ENCODE results near the gene TAS1R2.
A peak's percentile ranks its signal among the peaks of the same experiment; 100 is the strongest.

The TAS1R2 gene

DNA sequence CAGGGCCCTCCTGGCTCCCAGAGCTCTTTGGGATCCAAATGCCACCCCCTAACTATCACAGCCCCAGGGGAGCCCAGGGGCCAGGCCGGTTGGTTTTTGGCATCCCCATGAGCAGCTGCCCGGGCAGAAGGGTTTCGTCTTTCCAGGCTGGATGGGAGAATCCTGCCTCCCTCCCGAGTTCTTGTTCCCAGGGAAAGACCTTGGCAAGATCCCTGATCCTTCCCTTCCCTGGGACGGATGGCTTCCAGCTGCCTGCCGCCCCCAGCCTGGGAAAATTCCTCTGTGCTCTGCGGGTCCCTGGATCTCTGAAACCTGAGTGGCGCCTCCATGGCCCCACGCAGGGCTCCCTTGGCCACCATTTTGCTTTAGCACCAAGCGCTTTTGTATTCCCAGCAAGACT, 55.6 kb downstream of the TAS1R2 start:
- Histone ChIP-seq H3K18ac (ENCODE audit: low read length) (no peak overlapping the region), H4K91ac (ENCODE audit: low read depth, low read length) (no peak overlapping the region), H3K4me1 (ENCODE audit: control insufficient read depth in 1 of 2, insufficient read depth in 2 of 2, low read length in 2 of 2) (peaks cover 0 to 7% of the 10 kb centered on the region in 2 experiments), H2BK120ac (ENCODE audit: insufficient read depth, low read length, poor library complexity) (no peak overlapping the region), H4K12ac (ENCODE audit: low read depth, low read length) (no peak overlapping the region), H2AK5ac (ENCODE audit: low read length) (no peak overlapping the region), H3K9ac (ENCODE audit: low read length) (no peak overlapping the region), H2BK12ac (ENCODE audit: low read length) (no peak overlapping the region), H3K27ac (ENCODE audit: low read depth, low read length) (no peak overlapping the region), H3K4me2 (ENCODE audit: low read length) (no peak overlapping the region), H3K14ac (ENCODE audit: low read length) (no peak overlapping the region), H3K4me3 (ENCODE audit: low read depth, low read length) (no peak overlapping the region), H3K79me2 (ENCODE audit: control insufficient read depth, insufficient read depth, low read length, poor library complexity) (no peaks in the 10 kb centered on the region), H3K36me3 (ENCODE audit: control insufficient read depth in 1 of 2, insufficient read depth in 2 of 2, low read length in 2 of 2) (no peaks in the 10 kb centered on the region), H3K27me3 (ENCODE audit: insufficient read depth, low read length) (no peaks in the 10 kb centered on the region), H3K23ac (ENCODE audit: low read length) (no peak overlapping the region), H4K8ac (ENCODE audit: low read depth, low read length) (no peak overlapping the region), H3K9me3 (ENCODE audit: insufficient read depth, low read depth, low read length) (no peaks in the 10 kb centered on the region), H3K79me1 (ENCODE audit: low read length) (no peaks in the 10 kb centered on the region), H3K4ac (ENCODE audit: low read depth, low read length) (no peak overlapping the region), H2AFZ (ENCODE audit: insufficient read depth, low read length, poor library complexity) (no peak overlapping the region), H2BK5ac (ENCODE audit: low read depth, low read length, poor library complexity) (no peak overlapping the region)
- DNase-seq = no peak
- WGBS (ENCODE audit: extremely low coverage, insufficient coverage, insufficient read length) = no CpG with 5 or more reads among the region's 10 CpGs

DNA sequence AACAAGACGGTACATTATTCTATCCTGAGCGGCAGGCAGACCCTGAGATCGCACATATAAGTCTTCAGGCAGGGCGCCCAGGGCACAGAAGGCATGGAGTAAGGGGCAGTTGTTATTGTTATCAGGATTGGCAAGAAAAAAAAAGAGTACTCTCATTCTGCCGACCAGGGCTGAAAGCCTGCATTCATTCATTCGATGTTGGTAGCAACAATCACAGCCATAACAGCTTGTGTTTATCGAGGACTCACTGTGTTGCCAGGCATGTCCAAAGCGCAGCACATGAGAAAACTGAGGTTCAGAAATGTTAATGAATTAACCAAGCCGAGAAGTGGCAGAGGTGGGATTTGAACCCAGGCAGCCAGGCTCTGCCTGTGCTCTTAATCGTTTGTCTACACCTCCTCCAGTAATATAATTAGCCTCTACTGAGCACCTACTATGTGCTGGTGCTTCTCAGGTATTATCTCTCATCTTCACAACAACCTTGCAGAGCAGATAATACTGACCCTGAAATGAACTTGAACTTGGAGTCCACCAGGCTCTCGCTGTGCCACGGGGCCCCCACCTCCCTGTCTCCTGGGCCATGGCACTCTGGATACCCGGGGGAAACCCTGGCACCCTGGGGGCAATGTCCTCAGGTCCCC, 56.2 kb downstream of the TAS1R2 start:
- Histone ChIP-seq H4K8ac (ENCODE audit: low read depth, low read length) (no peak overlapping the region), H3K27ac (ENCODE audit: low read depth, low read length) (no peak overlapping the region), H3K9me3 (ENCODE audit: insufficient read depth, low read depth, low read length) (no peaks in the 10 kb centered on the region), H3K4me3 (ENCODE audit: low read depth, low read length) (no peak overlapping the region), H3K36me3 (ENCODE audit: control insufficient read depth in 1 of 2, insufficient read depth in 2 of 2, low read length in 2 of 2) (no peaks in the 10 kb centered on the region), H4K91ac (ENCODE audit: low read depth, low read length) (no peak overlapping the region), H2BK5ac (ENCODE audit: low read depth, low read length, poor library complexity) (no peak overlapping the region), H3K4me2 (ENCODE audit: low read length) (no peak overlapping the region), H2AK5ac (ENCODE audit: low read length) (no peak overlapping the region), H3K23ac (ENCODE audit: low read length) (no peak overlapping the region), H3K4ac (ENCODE audit: low read depth, low read length) (no peak overlapping the region), H3K18ac (ENCODE audit: low read length) (no peak overlapping the region), H4K12ac (ENCODE audit: low read depth, low read length) (no peak overlapping the region), H2BK12ac (ENCODE audit: low read length) (no peak overlapping the region), H2BK120ac (ENCODE audit: insufficient read depth, low read length, poor library complexity) (no peak overlapping the region), H3K4me1 (ENCODE audit: control insufficient read depth in 1 of 2, insufficient read depth in 2 of 2, low read length in 2 of 2) (peaks cover 0 to 7% of the 10 kb centered on the region in 2 experiments), H2AFZ (ENCODE audit: insufficient read depth, low read length, poor library complexity) (no peak overlapping the region), H3K9ac (ENCODE audit: low read length) (no peak overlapping the region), H3K14ac (ENCODE audit: low read length) (no peak overlapping the region), H3K27me3 (ENCODE audit: insufficient read depth, low read length) (no peaks in the 10 kb centered on the region), H3K79me2 (ENCODE audit: control insufficient read depth, insufficient read depth, low read length, poor library complexity) (no peaks in the 10 kb centered on the region), H3K79me1 (ENCODE audit: low read length) (no peaks in the 10 kb centered on the region)
- no peak for DNase-seq
- WGBS (ENCODE audit: extremely low coverage, insufficient coverage, insufficient read length) = no CpG with 5 or more reads among the region's 13 CpGs

DNA sequence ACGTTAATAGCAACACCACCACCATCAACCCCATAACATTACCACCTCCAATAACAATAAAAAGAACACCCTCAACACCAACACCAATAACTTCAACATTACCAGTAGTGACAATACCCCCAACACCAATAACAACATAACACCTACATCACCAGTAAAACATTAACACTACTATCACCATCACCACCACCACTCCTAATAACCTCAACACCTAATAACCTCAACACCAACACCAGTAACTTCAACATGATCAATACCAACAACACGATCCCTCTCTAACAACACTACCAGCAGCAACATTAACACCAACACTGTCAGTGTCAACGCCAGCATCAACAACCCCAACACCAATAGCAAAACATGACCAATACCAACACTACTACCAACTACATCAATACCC, 57.2 kb downstream of the TAS1R2 start:
- Histone ChIP-seq H4K8ac (ENCODE audit: low read depth, low read length) (no peak overlapping the region), H4K12ac (ENCODE audit: low read depth, low read length) (no peak overlapping the region), H3K18ac (ENCODE audit: low read length) (no peak overlapping the region), H3K36me3 (ENCODE audit: control insufficient read depth in 1 of 2, insufficient read depth in 2 of 2, low read length in 2 of 2) (no peaks in the 10 kb centered on the region), H2AFZ (ENCODE audit: insufficient read depth, low read length, poor library complexity) (no peak overlapping the region), H3K4ac (ENCODE audit: low read depth, low read length) (no peak overlapping the region), H3K23ac (ENCODE audit: low read length) (no peak overlapping the region), H3K27me3 (ENCODE audit: insufficient read depth, low read length) (no peaks in the 10 kb centered on the region), H3K9ac (ENCODE audit: low read length) (no peak overlapping the region), H3K4me1 (ENCODE audit: control insufficient read depth in 1 of 2, insufficient read depth in 2 of 2, low read length in 2 of 2) (peaks cover 0 to 7% of the 10 kb centered on the region in 2 experiments), H3K27ac (ENCODE audit: low read depth, low read length) (no peak overlapping the region), H3K79me2 (ENCODE audit: control insufficient read depth, insufficient read depth, low read length, poor library complexity) (no peaks in the 10 kb centered on the region), H3K4me3 (ENCODE audit: low read depth, low read length) (no peak overlapping the region), H4K91ac (ENCODE audit: low read depth, low read length) (no peak overlapping the region), H2BK12ac (ENCODE audit: low read length) (no peak overlapping the region), H3K79me1 (ENCODE audit: low read length) (no peaks in the 10 kb centered on the region), H3K4me2 (ENCODE audit: low read length) (no peak overlapping the region), H2AK5ac (ENCODE audit: low read length) (no peak overlapping the region), H3K9me3 (ENCODE audit: insufficient read depth, low read depth, low read length) (no peaks in the 10 kb centered on the region), H3K14ac (ENCODE audit: low read length) (no peak overlapping the region), H2BK5ac (ENCODE audit: low read depth, low read length, poor library complexity) (no peak overlapping the region), H2BK120ac (ENCODE audit: insufficient read depth, low read length, poor library complexity) (no peak overlapping the region)
- DNase-seq = no peak
- 100% methylated on average over 1 of the region's 3 CpGs for WGBS (ENCODE audit: extremely low coverage, insufficient coverage, insufficient read length)

DNA sequence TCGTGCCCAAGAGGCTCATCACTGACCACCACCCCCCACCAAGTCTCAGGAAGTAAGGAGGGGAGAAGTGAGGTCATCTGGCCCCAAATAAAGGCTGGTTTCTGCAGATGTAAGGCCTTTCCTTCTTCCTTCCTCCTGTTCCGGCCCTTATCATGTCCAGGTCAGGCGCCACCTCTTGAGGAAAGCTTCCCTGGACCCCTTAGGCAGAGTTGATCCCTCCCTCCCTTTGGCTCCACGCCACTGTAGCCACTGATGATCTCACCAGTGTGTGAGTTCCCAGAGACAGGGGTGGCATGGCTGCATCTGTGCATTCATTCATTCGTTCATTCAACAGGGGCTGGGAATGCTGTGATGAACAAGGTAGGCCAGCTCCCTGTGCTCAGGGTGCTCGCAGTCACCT, 59.2 kb downstream of the TAS1R2 start:
- H3K9ac ChIP-seq (ENCODE audit: low read length) = no peak overlapping the region
- no peak overlapping the region for H3K18ac ChIP-seq (ENCODE audit: low read length)
- DNase-seq = no peak
- no peaks in the 10 kb centered on the region for H3K79me2 ChIP-seq (ENCODE audit: control insufficient read depth, insufficient read depth, low read length, poor library complexity)
- no peak overlapping the region for H3K4me3 ChIP-seq (ENCODE audit: low read depth, low read length)
- H3K36me3 ChIP-seq (ENCODE audit: control insufficient read depth in 1 of 2, insufficient read depth in 2 of 2, low read length in 2 of 2) = no peaks in the 10 kb centered on the region
- no peak overlapping the region for H3K14ac ChIP-seq (ENCODE audit: low read length)
- H2BK5ac ChIP-seq (ENCODE audit: low read depth, low read length, poor library complexity) = no peak overlapping the region
- WGBS (ENCODE audit: extremely low coverage, insufficient coverage, insufficient read length) = no CpG with 5 or more reads among the region's 6 CpGs
- no peak overlapping the region for H3K4ac ChIP-seq (ENCODE audit: low read depth, low read length)
- no peak overlapping the region for H2BK120ac ChIP-seq (ENCODE audit: insufficient read depth, low read length, poor library complexity)
- no peak overlapping the region for H4K8ac ChIP-seq (ENCODE audit: low read depth, low read length)
- H2BK12ac ChIP-seq (ENCODE audit: low read length) = no peak overlapping the region
- no peak overlapping the region for H3K27ac ChIP-seq (ENCODE audit: low read depth, low read length)
- H2AK5ac ChIP-seq (ENCODE audit: low read length) = no peak overlapping the region
- H2AFZ ChIP-seq (ENCODE audit: insufficient read depth, low read length, poor library complexity) = no peak overlapping the region
- no peaks in the 10 kb centered on the region for H3K79me1 ChIP-seq (ENCODE audit: low read length)
- no peaks in the 10 kb centered on the region for H3K9me3 ChIP-seq (ENCODE audit: insufficient read depth, low read depth, low read length)
- no peak overlapping the region for H3K4me2 ChIP-seq (ENCODE audit: low read length)
- no peak overlapping the region for H4K91ac ChIP-seq (ENCODE audit: low read depth, low read length)
- H3K23ac ChIP-seq (ENCODE audit: low read length) = peak overlapping the region; percentile 22
- no peak overlapping the region for H4K12ac ChIP-seq (ENCODE audit: low read depth, low read length)
- no peaks in the 10 kb centered on the region for H3K4me1 ChIP-seq (ENCODE audit: control insufficient read depth in 1 of 2, insufficient read depth in 2 of 2, low read length in 2 of 2)
- no peaks in the 10 kb centered on the region for H3K27me3 ChIP-seq (ENCODE audit: insufficient read depth, low read length)
